ENCODE measurements around the gene STARD6. TPM values are rescaled to one million over a fixed set of nuclear protein-coding genes. Genes with fewer than 3 reads are reported as not detected.

The STARD6 gene
- total and polyA plus RNA-seq, 4 donors, result not detected

GRCh38 chr18:54357082-54357659, 487 bp downstream of the STARD6 start:
- H3K27ac ChIP-seq (ENCODE audit: low read depth in 1 of 2, low read length in 2 of 2), result peak overlapping the region in 1 of 2 donors; percentile 54

More at GRCh38 chr18:54357082-54357659, 487 bp downstream of the STARD6 start:
- no peak for TF ChIP-seq FOXA1 (IDR thresholded peaks at IDR 0.05)
- TF ChIP-seq REST (IDR thresholded peaks at IDR 0.05), result no peak
- no peak for TF ChIP-seq YY1 (IDR thresholded peaks at IDR 0.05)
- no peak for TF ChIP-seq GABPA (IDR thresholded peaks at IDR 0.05 in 1 of 2, conservative IDR thresholded peaks at IDR 0.05 in 1 of 2)
- no peak for TF ChIP-seq ZBTB33 (IDR thresholded peaks at IDR 0.05)
- no peak for TF ChIP-seq MAX (IDR thresholded peaks at IDR 0.05)
- TF ChIP-seq CTCF (IDR thresholded peaks at IDR 0.05; ENCODE audit: low read depth, low read length, missing input control), result no peak
- TF ChIP-seq FOXA2 (IDR thresholded peaks at IDR 0.05), result no peak
- no peak for TF ChIP-seq TAF1 (conservative IDR thresholded peaks at IDR 0.05)
- TF ChIP-seq SP1 (IDR thresholded peaks at IDR 0.05), result no peak
- no peak for TF ChIP-seq NR2F2 (IDR thresholded peaks at IDR 0.05)
- no peak for TF ChIP-seq HNF4A (conservative IDR thresholded peaks at IDR 0.05)
- no peak for TF ChIP-seq EGR1 (IDR thresholded peaks at IDR 0.05; ENCODE audit: low read depth in 2 of 2)
- H3K9ac ChIP-seq (ENCODE audit: low read depth in 1 of 2, low read length in 2 of 2), result peak overlapping the region; percentile 27 to 44
- DNase-seq (ENCODE audit: low spot score), result no peak
- H3K4me3 ChIP-seq (ENCODE audit: low read depth in 1 of 3, low read length in 3 of 3), result peak overlapping the region; percentile 62 to 91 (median 66)
- 4% methylated on average over 15 of the region's 15 CpGs for WGBS
- H3K27me3 ChIP-seq (ENCODE audit: control insufficient read depth in 4 of 4, insufficient read depth in 4 of 4, low read length in 3 of 4), result peaks cover 0 to 4% (median 0%) of the 10 kb centered on the region in 4 donors
- H3K9me3 ChIP-seq (ENCODE audit: control insufficient read depth in 4 of 4, low read length in 3 of 4), result no peaks in the 10 kb centered on the region
- H3K4me1 ChIP-seq (ENCODE audit: control insufficient read depth in 4 of 4, insufficient read depth in 4 of 4, low read length in 3 of 4), result peaks cover 0 to 19% (median 11%) of the 10 kb centered on the region in 4 donors
- no peaks in the 10 kb centered on the region for H3K36me3 ChIP-seq (ENCODE audit: control insufficient read depth in 4 of 4, insufficient read depth in 3 of 4, low read depth in 1 of 4, low read length in 3 of 4)
